K562 (cell line): ENCODE results near the gene METRN. TPM values are rescaled to one million over a fixed set of nuclear protein-coding genes. Genes with fewer than 3 reads are reported as not detected.

Experiments used
- AFF4 ChIP-seq: sonication (generic); formaldehyde crosslinking; IDR thresholded peaks from 2 replicates; pipeline ENCODE4 v1.8.0; 2023; ENCODE audit warnings: mild to moderate bottlenecking, missing genetic modification reagents
- ARID2 ChIP-seq: fragments of 450-650 bp; IDR thresholded peaks from 2 replicates; pipeline ENCODE4 v1.6.1; 2017; ENCODE audit warnings: antibody characterized with exemption, mild to moderate bottlenecking
- CBFB ChIP-seq: sonication (generic); formaldehyde crosslinking; IDR thresholded peaks from 2 replicates; pipeline ENCODE4 v1.4.0; 2020; ENCODE audit warnings: mild to moderate bottlenecking, missing genetic modification reagents
- COPS2 ChIP-seq: fragments of 450-650 bp; conservative IDR thresholded peaks from 2 replicates; pipeline ENCODE4 v1.6.1; 2016; ENCODE audit warnings: mild to moderate bottlenecking, moderate library complexity
- E2F8 ChIP-seq: fragments of 450-650 bp; IDR thresholded peaks from 2 replicates; pipeline ENCODE4 v1.7.1; 2018; ENCODE audit warnings: mild to moderate bottlenecking, low read depth; ENCODE audit not compliant: partially characterized antibody
- ELK3 ChIP-seq: fragments of 450-650 bp; formaldehyde crosslinking; IDR thresholded peaks from 2 replicates; pipeline ENCODE4 v1.4.0; 2020; ENCODE audit warnings: mild to moderate bottlenecking
- FOXP1 ChIP-seq: sonication (generic); formaldehyde crosslinking; IDR thresholded peaks from 2 replicates; pipeline ENCODE4 v1.8.0; 2022; ENCODE audit warnings: mild to moderate bottlenecking, missing genetic modification reagents
- HINFP ChIP-seq: fragments of 450-650 bp; conservative IDR thresholded peaks from 2 replicates; pipeline ENCODE4 v1.6.1; 2016; ENCODE audit warnings: missing genetic modification characterization, low read depth, mild to moderate bottlenecking, control low read depth, missing compliant biosample characterization
- HNRNPLL ChIP-seq: fragments of 200-400 bp; formaldehyde crosslinking; IDR thresholded peaks from 2 replicates; pipeline ENCODE4 v1.6.1; 2017; ENCODE audit warnings: low read length, low read depth, mild to moderate bottlenecking; ENCODE audit not compliant: poor library complexity, severe bottlenecking
- NFATC3 ChIP-seq: fragments of 450-650 bp; IDR thresholded peaks from 2 replicates; pipeline ENCODE4 v1.6.1; 2017; ENCODE audit warnings: mild to moderate bottlenecking
- PPARD ChIP-seq: fragments of 250-450 bp; sonication (Bioruptor Pico); IDR thresholded peaks from 2 replicates; pipeline ENCODE4 v1.8.0; 2022; ENCODE audit warnings: inconsistent platforms, mild to moderate bottlenecking, moderate library complexity
- RBM39 ChIP-seq: fragments of 200-400 bp; formaldehyde crosslinking; optimal IDR thresholded peaks from 2 replicates; pipeline ENCODE3; 2018; ENCODE audit warnings: low read depth, low read length
- TEAD1 ChIP-seq, 2 experiments: fragments of 450-650 bp in 1 of 2; sonication (generic) in 1 of 2; formaldehyde crosslinking; IDR thresholded peaks; 2 replicates each; pipeline versions ENCODE4 v1.4.0 to v1.8.0; 2020 to 2022; ENCODE audit warnings: mild to moderate bottlenecking in 2 of 2, missing genetic modification reagents in 1 of 2
- ZNF133 ChIP-seq: fragments of 250-450 bp; sonication (Bioruptor Pico); IDR thresholded peaks from 2 replicates; pipeline ENCODE4 v1.4.0; 2020; ENCODE audit warnings: mild to moderate bottlenecking
- ZNF639 ChIP-seq, 2 experiments: fragments of 200-800 bp in 1 of 2; sonication (Bioruptor generic) in 1 of 2; sonication (generic) in 1 of 2; formaldehyde crosslinking in 1 of 2; IDR thresholded peaks in 1 of 2; conservative IDR thresholded peaks in 1 of 2; 2 replicates each; pipeline versions ENCODE4 v1.5.0 to v1.6.1; 2016 to 2020; ENCODE audit warnings: missing compliant biosample characterization in 1 of 2, missing genetic modification characterization in 1 of 2, missing genetic modification reagents in 1 of 2
- polyA plus RNA-seq, 8 experiments: library from polyadenylated mRNA; depleted of rRNA in 4 of 8; stranded (reverse) in 5 of 8; unstranded in 3 of 8; fragments of >200 nt; fragmentation: Nextera tagmentation in 2 of 8; fragmentation: Illumina TruSeq in 1 of 8; extraction: Ambion mirVana in 2 of 8; extraction: Trizol in 1 of 8; gene quantifications; 2 replicates each; pipeline versions ENCODE4 v1.2.1 to v1.2.3, GENCODE V29; 2011 to 2014; ENCODE audit warnings: inconsistent platforms in 1 of 8, missing spikeins in 1 of 8
- total RNA-seq, 7 experiments: library from RNA; depleted of rRNA in 6 of 7; stranded (reverse); fragments of >200 nt in 6 of 7; fragmentation: Illumina TruSeq in 2 of 7; extraction: Trizol in 2 of 7; gene quantifications; 2 replicates each; pipeline versions ENCODE4 v1.2.1 to v1.2.3, GENCODE V29; 2011 to 2021; ENCODE audit warnings: low replicate concordance in 1 of 7

Gene METRN
- total and polyA plus RNA-seq, 9 of the 15 experiments (the other 6 are each of a cell fraction or from before 2014, with no cell fraction given): 0.20 to 89.8 (median 15.4) TPM

- no peak for TF ChIP-seq CBFB (CRISPR knock-in tag)
- no peak for TF ChIP-seq ELK3
- no peak for TF ChIP-seq ZNF133 (CRISPR knock-in tag)
- TF ChIP-seq HINFP: no peak
- peak in 1 of 2 experiments; percentile 67; a peak in 2 of 4 replicates for TF ChIP-seq ZNF639 (CRISPR knock-in tag; conservative IDR thresholded peaks at IDR 0.05 in 1 of 2, IDR thresholded peaks at IDR 0.05 in 1 of 2)
- TF ChIP-seq ARID2: no peak
- TF ChIP-seq TEAD1 (CRISPR knock-in tag; IDR thresholded peaks at IDR 0.05): peak in 1 of 2 experiments; percentile 11; a peak in 1 of 4 replicates
- no peak for TF ChIP-seq RBM39
- peak; percentile 47 for TF ChIP-seq HNRNPLL
- peak; percentile 56; the same call in 1 of the 2 replicates for TF ChIP-seq AFF4 (CRISPR knock-in tag)
- no peak for TF ChIP-seq COPS2
- TF ChIP-seq PPARD (CRISPR knock-in tag): no peak
- no peak for TF ChIP-seq NFATC3
- peak; percentile 41; the same call in 1 of the 2 replicates for TF ChIP-seq FOXP1
- TF ChIP-seq E2F8: peak; percentile 6
These were observed 6.3 kb downstream of the METRN start, which contains the start of gene ANTKMT (continued) for GRCh38 chr16:720990-721764.
